Neural crest cell (in vitro differentiated cells): ENCODE measurements around the gene PLIN4. TPM values are rescaled to one million over a fixed set of nuclear protein-coding genes. Genes with fewer than 3 reads are reported as not detected.

ENCODE experiments used
- DNase-seq: peaks from one replicate; pipeline ENCODE4 v3.0.0; 2021; ENCODE audit warnings: low read depth, mixed read lengths, low spot score
- H3K27ac Mint-ChIP-seq: one replicate; pipeline ENCODE4 v1.8.0; 2021; ENCODE audit warnings: mild to moderate bottlenecking, mixed read lengths; ENCODE audit not compliant: unreplicated experiment
- H3K27me3 Mint-ChIP-seq: 2 replicates; pipeline ENCODE4 v1.8.0; 2021; ENCODE audit warnings: low read depth, mild to moderate bottlenecking, mixed read lengths
- H3K36me3 Mint-ChIP-seq: 2 replicates; pipeline ENCODE4 v1.8.0; 2021; ENCODE audit warnings: low read depth, mild to moderate bottlenecking, mixed read lengths
- H3K4me1 Mint-ChIP-seq: 2 replicates; pipeline ENCODE4 v1.8.0; 2021; ENCODE audit warnings: mixed read lengths
- H3K4me3 Mint-ChIP-seq: one replicate; pipeline ENCODE4 v1.8.0; 2021; ENCODE audit warnings: mild to moderate bottlenecking, mixed read lengths
- H3K9me3 Mint-ChIP-seq: 2 replicates; pipeline ENCODE4 v1.8.0; 2021; ENCODE audit warnings: mixed read lengths
- total RNA-seq: library from RNA; stranded (reverse); gene quantifications from 2 replicates; pipeline ENCODE4 v1.2.1, GENCODE V29; 2021
- TF ChIP-seq, protein P1 (sequence below): fragments of 200-600 bp; sonication (generic); conservative IDR thresholded peaks from 2 replicates; pipeline ENCODE4 v1.5.0; 2021; ENCODE audit warnings: antibody characterized with exemption, mild to moderate bottlenecking

The PLIN4 gene
- total RNA-seq, 1 donor from 2014 or later: 0.47 TPM

DNA sequence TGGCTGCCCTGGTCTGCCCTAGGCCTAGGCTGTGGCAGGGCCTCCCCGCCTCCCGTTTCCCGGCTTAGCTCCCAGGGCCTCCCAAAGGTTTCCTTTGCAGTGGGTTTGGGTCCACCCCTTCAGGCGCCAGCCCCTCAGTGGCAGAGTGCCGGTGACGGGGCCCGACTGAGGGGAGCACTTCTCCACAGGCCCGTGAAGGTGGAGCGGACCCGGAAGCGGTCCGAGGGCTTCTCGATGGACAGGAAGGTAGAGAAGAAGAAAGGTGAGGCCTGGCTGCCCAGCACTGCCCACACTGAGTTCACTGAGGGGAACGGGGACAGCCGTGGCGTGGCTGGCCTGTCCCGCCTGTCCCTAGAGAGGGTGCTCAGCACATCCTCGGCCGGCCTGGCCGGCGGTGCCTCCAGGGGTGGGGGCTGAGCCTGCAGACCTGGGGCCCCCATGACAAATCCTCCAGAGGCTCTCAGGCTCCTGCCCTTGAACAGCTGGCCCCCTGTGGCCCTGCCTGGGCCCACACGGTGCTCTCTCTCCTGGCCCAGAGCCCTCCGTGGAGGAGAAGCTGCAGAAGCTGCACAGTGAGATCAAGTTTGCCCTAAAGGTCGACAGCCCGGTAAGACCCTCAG, 20.4 kb downstream of the PLIN4 start:
- Mint-ChIP-seq H3K4me3 (no peak overlapping the region), H3K27ac (no peak overlapping the region)

DNA sequence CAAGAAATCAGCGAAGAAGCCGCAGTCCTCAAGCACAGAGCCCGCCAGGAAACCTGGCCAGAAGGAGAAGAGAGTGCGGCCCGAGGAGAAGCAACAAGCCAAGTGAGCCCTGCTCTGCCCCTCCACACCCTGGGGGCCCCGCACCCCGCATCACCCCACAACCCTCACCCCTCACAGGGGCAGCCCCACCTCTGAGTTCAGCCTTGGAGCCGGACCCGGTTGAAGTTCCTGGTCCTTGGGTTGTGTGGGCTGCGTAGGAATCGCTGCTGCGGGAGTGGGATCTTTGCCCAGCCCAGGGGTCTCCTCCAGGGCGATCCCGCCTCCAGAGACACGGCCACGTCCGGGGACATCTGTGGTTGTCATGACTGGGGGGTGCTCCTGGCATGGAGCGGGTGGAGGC, 22.0 kb downstream of the PLIN4 start:
- DNase-seq: no peak
- Mint-ChIP-seq H3K27ac (no peak overlapping the region), H3K9me3 (no peaks in the 10 kb centered on the region), H3K4me1 (no peaks in the 10 kb centered on the region), H3K4me3 (no peak overlapping the region), H3K36me3 (no peaks in the 10 kb centered on the region), H3K27me3 (no peaks in the 10 kb centered on the region)
- TF ChIP-seq, protein P1, sequence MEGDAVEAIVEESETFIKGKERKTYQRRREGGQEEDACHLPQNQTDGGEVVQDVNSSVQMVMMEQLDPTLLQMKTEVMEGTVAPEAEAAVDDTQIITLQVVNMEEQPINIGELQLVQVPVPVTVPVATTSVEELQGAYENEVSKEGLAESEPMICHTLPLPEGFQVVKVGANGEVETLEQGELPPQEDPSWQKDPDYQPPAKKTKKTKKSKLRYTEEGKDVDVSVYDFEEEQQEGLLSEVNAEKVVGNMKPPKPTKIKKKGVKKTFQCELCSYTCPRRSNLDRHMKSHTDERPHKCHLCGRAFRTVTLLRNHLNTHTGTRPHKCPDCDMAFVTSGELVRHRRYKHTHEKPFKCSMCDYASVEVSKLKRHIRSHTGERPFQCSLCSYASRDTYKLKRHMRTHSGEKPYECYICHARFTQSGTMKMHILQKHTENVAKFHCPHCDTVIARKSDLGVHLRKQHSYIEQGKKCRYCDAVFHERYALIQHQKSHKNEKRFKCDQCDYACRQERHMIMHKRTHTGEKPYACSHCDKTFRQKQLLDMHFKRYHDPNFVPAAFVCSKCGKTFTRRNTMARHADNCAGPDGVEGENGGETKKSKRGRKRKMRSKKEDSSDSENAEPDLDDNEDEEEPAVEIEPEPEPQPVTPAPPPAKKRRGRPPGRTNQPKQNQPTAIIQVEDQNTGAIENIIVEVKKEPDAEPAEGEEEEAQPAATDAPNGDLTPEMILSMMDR: no peak

More for the DNA sequence above, 20.4 kb downstream of the PLIN4 start:
- no peaks in the 10 kb centered on the region for H3K9me3 Mint-ChIP-seq
- TF ChIP-seq, protein P1: no peak
- DNase-seq: no peak
- no peaks in the 10 kb centered on the region for H3K27me3 Mint-ChIP-seq
- no peaks in the 10 kb centered on the region for H3K4me1 Mint-ChIP-seq
- no peaks in the 10 kb centered on the region for H3K36me3 Mint-ChIP-seq

DNA sequence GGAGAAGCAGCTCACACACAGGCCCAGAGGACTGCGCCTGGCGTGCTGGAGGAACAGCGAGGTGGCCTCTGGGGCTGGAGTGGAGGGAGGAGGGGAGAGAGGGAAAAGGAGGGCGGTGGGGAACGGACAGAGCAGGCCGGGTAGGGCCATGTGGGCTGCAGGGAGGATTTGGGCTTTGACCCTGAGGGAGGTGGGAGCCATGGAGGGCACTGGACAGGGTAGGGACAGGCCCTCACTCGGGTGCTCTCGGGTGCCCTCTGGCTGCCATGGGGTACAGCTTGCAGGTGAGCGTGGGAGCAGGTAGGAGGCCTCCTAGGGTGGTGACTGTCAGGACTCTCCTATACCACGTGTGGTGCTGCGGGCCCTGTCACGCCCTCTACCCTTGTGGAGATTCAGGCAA, 22.8 kb downstream of the PLIN4 start:
- H3K27ac Mint-ChIP-seq: no peak overlapping the region
- TF ChIP-seq, protein P1: no peak
- H3K36me3 Mint-ChIP-seq: peaks cover 1% of the 10 kb centered on the region
- H3K4me3 Mint-ChIP-seq: no peak overlapping the region
- H3K9me3 Mint-ChIP-seq: no peaks in the 10 kb centered on the region
- no peak for DNase-seq
- H3K27me3 Mint-ChIP-seq: no peaks in the 10 kb centered on the region
- H3K4me1 Mint-ChIP-seq: no peaks in the 10 kb centered on the region

DNA sequence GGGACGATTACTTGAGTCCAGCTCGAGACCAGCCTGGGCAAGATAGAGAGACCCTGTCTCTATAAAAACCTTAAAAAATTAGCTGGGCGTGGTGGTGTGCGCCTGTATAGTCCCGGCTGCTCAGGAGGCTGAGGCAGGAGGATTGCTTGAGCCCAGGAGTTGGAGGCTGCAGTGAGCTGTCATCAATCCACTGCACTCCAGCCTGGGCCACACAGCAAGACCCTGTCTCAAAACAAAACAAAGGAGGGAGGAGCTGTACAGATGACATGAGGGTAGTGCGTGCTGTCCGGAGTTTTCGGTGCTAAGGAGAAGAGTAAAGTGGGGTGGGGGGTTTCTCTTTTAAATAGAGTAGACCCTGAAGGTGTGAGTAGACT, 23.6 kb downstream of the PLIN4 start:
- Mint-ChIP-seq H3K27me3 (no peaks in the 10 kb centered on the region), H3K4me3 (no peak overlapping the region), H3K4me1 (no peaks in the 10 kb centered on the region), H3K9me3 (no peaks in the 10 kb centered on the region), H3K36me3 (peaks cover 6% of the 10 kb centered on the region), H3K27ac (no peak overlapping the region)
- TF ChIP-seq, protein P1: no peak
- DNase-seq: no peak

DNA sequence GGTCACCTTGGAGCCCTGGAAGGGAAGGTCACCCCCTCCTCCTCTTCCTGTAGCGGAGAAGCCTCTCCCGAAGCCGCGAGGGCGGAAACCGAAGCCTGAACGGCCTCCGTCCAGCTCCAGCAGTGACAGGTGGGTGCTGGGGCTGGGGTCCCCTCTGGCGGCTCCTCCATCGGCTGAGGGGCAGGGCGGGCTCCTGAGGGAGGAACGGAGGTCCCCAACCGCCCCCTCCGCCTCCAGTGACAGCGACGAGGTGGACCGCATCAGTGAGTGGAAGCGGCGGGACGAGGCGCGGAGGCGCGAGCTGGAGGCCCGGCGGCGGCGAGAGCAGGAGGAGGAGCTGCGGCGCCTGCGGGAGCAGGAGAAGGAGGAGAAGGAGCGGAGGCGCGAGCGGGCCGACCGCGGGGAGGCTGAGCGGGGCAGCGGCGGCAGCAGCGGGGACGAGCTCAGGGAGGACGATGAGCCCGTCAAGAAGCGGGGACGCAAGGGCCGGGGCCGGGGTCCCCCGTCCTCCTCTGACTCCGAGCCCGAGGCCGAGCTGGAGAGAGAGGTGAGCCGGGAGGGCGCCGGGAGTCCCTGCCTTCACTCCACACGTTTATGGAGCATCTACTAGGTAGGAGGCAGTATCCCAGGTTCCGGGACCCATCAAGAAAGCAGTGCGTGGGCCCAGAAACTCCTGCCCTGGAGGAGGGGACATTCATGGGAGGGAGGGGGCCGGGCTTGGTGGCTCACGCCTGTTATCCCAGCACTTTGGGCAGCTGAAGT, 24.2 kb downstream of the PLIN4 start:
- no peak overlapping the region for H3K27ac Mint-ChIP-seq
- no peaks in the 10 kb centered on the region for H3K9me3 Mint-ChIP-seq
- H3K36me3 Mint-ChIP-seq: peaks cover 7% of the 10 kb centered on the region
- H3K4me1 Mint-ChIP-seq: no peaks in the 10 kb centered on the region
- TF ChIP-seq, protein P1: no peak
- H3K4me3 Mint-ChIP-seq: no peak overlapping the region
- no peak for DNase-seq
- H3K27me3 Mint-ChIP-seq: no peaks in the 10 kb centered on the region
